B cell (primary cell): ENCODE measurements around the gene ADGRA1. TPM values are rescaled to one million over a fixed set of nuclear protein-coding genes. Genes with fewer than 3 reads are reported as not detected.

Experiments used
- ATAC-seq: fragments of 200-7000 bp; cut with Tn5 transposase; one replicate; pipeline ENCODE4 v1.10.0; 2021; ENCODE audit warnings: low read depth, mild to moderate bottlenecking, moderate number of reproducible peaks, moderate library complexity
- CTCF ChIA-PET: fragments of 350-600 bp; sonication (Branson Sonifier 250); formaldehyde crosslinking; loops from one replicate; lab custom pipeline; 2021; ENCODE audit warnings: antibody characterized with exemption, inconsistent platforms; lab: Charles Lee
- POLR2A ChIA-PET: fragments of 350-600 bp; sonication (Branson Sonifier 250); formaldehyde crosslinking; loops from one replicate; lab custom pipeline; 2021; ENCODE audit warnings: antibody characterized with exemption; lab: Charles Lee
- DNase-seq: peaks from one replicate; pipeline ENCODE4 v3.0.0; 2013
- H2AFZ ChIP-seq: 2 replicates; pipeline ENCODE4 v1.6.1; 2012; ENCODE audit warnings: mild to moderate bottlenecking, low read depth, low read length; ENCODE audit not compliant: insufficient read depth, poor library complexity, severe bottlenecking
- H3K27ac ChIP-seq, 2 donors: 1 replicate in 1 of 2; 2 replicates in 1 of 2; pipeline ENCODE4 v1.5.1; 2012 to 2013; ENCODE audit warnings: low read length in 2 of 2, mild to moderate bottlenecking in 2 of 2, moderate library complexity in 1 of 2
- H3K27me3 ChIP-seq, 4 experiments: fragments of 200-600 bp in 1 of 4; sonication (generic) in 1 of 4; replicated peaks in 1 of 4; 1 replicate in 2 of 4; 2 replicates in 2 of 4; pipeline versions ENCODE4 v1.6.1 to v1.7.0; 2013 to 2016; ENCODE audit warnings: low read length in 3 of 4, mild to moderate bottlenecking in 2 of 4, mixed read lengths in 1 of 4, moderate library complexity in 1 of 4; ENCODE audit not compliant: insufficient read depth in 4 of 4, control insufficient read depth in 3 of 4; ENCODE audit errors: control extremely low read depth in 1 of 4
- H3K36me3 ChIP-seq, 2 experiments: replicated peaks in 1 of 2; 1 replicate in 1 of 2; 2 replicates in 1 of 2; pipeline versions ENCODE4 v1.6.1 to v1.7.1; 2013; ENCODE audit warnings: low read length in 1 of 2; ENCODE audit not compliant: insufficient read depth in 2 of 2, control insufficient read depth in 1 of 2; ENCODE audit errors: control extremely low read depth in 1 of 2, extremely low read depth in 1 of 2
- H3K4me1 ChIP-seq, 2 donors: fragments of 200-600 bp in 1 of 2; sonication (generic) in 1 of 2; 1 replicate in 1 of 2; 2 replicates in 1 of 2; pipeline versions ENCODE4 v1.5.1 to v1.6.1; 2013 to 2017; ENCODE audit warnings: low read length in 2 of 2; ENCODE audit not compliant: control insufficient read depth in 2 of 2, insufficient read depth in 2 of 2
- H3K4me2 ChIP-seq: replicated peaks from 2 replicates; pipeline ENCODE3; 2012; ENCODE audit warnings: mild to moderate bottlenecking, low read depth, low read length; ENCODE audit not compliant: poor library complexity, severe bottlenecking
- H3K4me3 ChIP-seq, 5 experiments: fragments of 200-600 bp in 1 of 5; sonication (generic) in 1 of 5; 1 replicate in 3 of 5; 2 replicates in 2 of 5; pipeline versions ENCODE4 v1.5.1 to v1.7.0; 2011 to 2016; ENCODE audit warnings: low read length in 4 of 5, mild to moderate bottlenecking in 4 of 5, low read depth in 2 of 5, control low read depth in 1 of 5, moderate library complexity in 1 of 5; ENCODE audit not compliant: insufficient read depth in 1 of 5; ENCODE audit errors: control extremely low read depth in 1 of 5, extremely low read depth in 1 of 5
- H3K79me2 ChIP-seq: fragments of 200-600 bp; sonication (generic); one replicate; pipeline ENCODE4 v1.6.0; 2016; ENCODE audit warnings: low read length; ENCODE audit not compliant: control insufficient read depth, insufficient read depth
- H3K9ac ChIP-seq: fragments of 200-600 bp; sonication (generic); 2 replicates; pipeline ENCODE4 v1.6.1; 2017; ENCODE audit warnings: mild to moderate bottlenecking, low read length, moderate library complexity
- H3K9me3 ChIP-seq, 3 donors: one replicate each; pipeline versions ENCODE4 v1.6.1 to v1.7.1; 2013; ENCODE audit warnings: low read length in 2 of 3; ENCODE audit not compliant: control insufficient read depth in 2 of 3, insufficient read depth in 1 of 3; ENCODE audit errors: control extremely low read depth in 1 of 3
- H4K20me1 ChIP-seq: 2 replicates; pipeline ENCODE4 v1.6.0; 2012; ENCODE audit warnings: mild to moderate bottlenecking, low read length; ENCODE audit not compliant: insufficient read depth, control insufficient read depth, poor library complexity, severe bottlenecking
- H3K27ac Mint-ChIP-seq: one replicate; pipeline ENCODE4 v1.8.0; 2021; ENCODE audit warnings: mixed read lengths
- H3K27me3 Mint-ChIP-seq: one replicate; pipeline ENCODE4 v1.8.0; 2021; ENCODE audit warnings: mixed read lengths
- H3K4me1 Mint-ChIP-seq: one replicate; pipeline ENCODE4 v1.8.0; 2021; ENCODE audit warnings: mixed read lengths
- H3K4me3 Mint-ChIP-seq: one replicate; pipeline ENCODE4 v1.8.0; 2021; ENCODE audit warnings: mixed read lengths
- H3K9me3 Mint-ChIP-seq: one replicate; pipeline ENCODE4 v1.8.0; 2022; ENCODE audit warnings: mixed read lengths; ENCODE audit not compliant: insufficient read depth
- EZH2 ChIP-seq: IDR thresholded peaks from 2 replicates; pipeline ENCODE4 v1.6.1; 2012; ENCODE audit warnings: borderline replicate concordance, low read depth, mild to moderate bottlenecking, moderate library complexity, low read length; ENCODE audit not compliant: insufficient read depth, poor library complexity, severe bottlenecking
- WGBS: methylation state at CpG from one replicate; pipeline ENCODE4 v1.1.5; 2013; ENCODE audit warnings: missing lambda C conversion rate; ENCODE audit not compliant: insufficient coverage; 5-methylcytosine and 5-hydroxymethylcytosine counted together
- intact Hi-C: fragments of 100-400 bp; cut with micrococcal nuclease; formaldehyde crosslinking; loops from one replicate; pipeline ENCODE4 v1.10.0; 2022
- polyA plus RNA-seq: library from polyadenylated mRNA; depleted of rRNA; stranded (reverse); fragments of >200 nt; gene quantifications from 2 replicates; pipeline ENCODE4 v1.2.3, GENCODE V29; 2012
- total RNA-seq, 2 donors: library from RNA; stranded (reverse); fragments of 120-200 nt in 1 of 2; gene quantifications; 1 replicate in 1 of 2; 2 replicates in 1 of 2; pipeline versions ENCODE4 v1.2.3 to v1.2.4, GENCODE V29; 2013 to 2022
- TF ChIP-seq, protein P1 (sequence below): fragments of 200-600 bp; IDR thresholded peaks from one replicate; pipeline ENCODE4 v1.8.0; 2022; ENCODE audit warnings: antibody characterized with exemption, mild to moderate bottlenecking

The ADGRA1 gene
- total and polyA plus RNA-seq, 2 donors (not counting 1 experiment from before 2014, with no cell fraction given) = not detected

DNA sequence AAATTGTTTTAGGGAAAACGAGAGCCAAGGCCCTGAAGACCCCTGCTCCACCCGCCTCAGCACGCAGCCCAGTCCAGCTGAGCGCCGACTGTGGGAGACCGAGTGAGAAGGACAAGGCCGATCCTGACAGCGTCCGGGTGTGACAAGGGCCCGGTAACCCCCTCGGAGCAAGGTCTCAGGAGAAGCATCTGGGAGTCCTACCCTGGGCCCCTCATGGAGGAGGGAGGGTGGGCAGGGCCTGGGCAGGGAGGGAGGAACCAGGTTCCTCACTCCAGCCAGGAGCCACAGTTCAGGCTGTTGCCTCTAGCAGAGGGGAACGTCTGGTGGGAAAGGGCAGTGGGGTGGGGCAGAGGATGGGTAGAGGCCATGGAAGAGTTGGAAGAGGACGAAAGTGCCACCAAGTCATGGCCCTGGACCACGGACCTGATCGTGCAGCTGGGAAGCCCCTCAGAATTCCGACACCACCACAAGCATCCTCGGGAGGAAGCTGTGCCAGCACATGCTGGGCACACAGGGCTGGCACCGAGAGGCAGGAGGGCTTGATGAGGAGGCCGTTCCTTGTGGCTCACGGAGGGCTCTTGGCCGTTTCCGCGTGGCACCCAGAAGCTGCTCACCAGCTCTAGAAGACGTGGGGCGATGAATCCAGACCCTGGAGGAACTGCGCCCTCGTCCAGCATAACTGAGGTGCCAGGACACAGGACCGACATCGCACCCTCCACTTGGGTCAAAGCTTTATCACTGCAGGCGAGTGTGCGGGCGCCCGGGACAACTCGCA is 70.1 kb downstream of the ADGRA1 start:
- ChIA-PET POLR2A (no interaction called here), CTCF (interaction anchor here (0.9 kb wide), 1 partner anchor 14 kb away, joined by 3 read pairs; no protein-coding TSS in a partner anchor)
- Histone ChIP-seq H3K36me3 (no peaks in the 10 kb centered on the region), H3K9me3 (peaks cover 0 to 12% (median 0%) of the 10 kb centered on the region in 3 donors), H3K4me3 (no peak overlapping the region), H3K27ac (no peak overlapping the region), H3K9ac (no peak overlapping the region), H3K4me1 (peaks cover 13 to 16% of the 10 kb centered on the region in 2 donors), H4K20me1 (no peaks in the 10 kb centered on the region), H3K4me2 (no peak overlapping the region), H2AFZ (no peak overlapping the region), H3K79me2 (no peaks in the 10 kb centered on the region), H3K27me3 (peaks cover 0 to 31% (median 9%) of the 10 kb centered on the region in 4 experiments)
- H3K27me3 Mint-ChIP-seq = peaks cover 8% of the 10 kb centered on the region
- TF ChIP-seq EZH2 = no peak
- TF ChIP-seq, protein P1, sequence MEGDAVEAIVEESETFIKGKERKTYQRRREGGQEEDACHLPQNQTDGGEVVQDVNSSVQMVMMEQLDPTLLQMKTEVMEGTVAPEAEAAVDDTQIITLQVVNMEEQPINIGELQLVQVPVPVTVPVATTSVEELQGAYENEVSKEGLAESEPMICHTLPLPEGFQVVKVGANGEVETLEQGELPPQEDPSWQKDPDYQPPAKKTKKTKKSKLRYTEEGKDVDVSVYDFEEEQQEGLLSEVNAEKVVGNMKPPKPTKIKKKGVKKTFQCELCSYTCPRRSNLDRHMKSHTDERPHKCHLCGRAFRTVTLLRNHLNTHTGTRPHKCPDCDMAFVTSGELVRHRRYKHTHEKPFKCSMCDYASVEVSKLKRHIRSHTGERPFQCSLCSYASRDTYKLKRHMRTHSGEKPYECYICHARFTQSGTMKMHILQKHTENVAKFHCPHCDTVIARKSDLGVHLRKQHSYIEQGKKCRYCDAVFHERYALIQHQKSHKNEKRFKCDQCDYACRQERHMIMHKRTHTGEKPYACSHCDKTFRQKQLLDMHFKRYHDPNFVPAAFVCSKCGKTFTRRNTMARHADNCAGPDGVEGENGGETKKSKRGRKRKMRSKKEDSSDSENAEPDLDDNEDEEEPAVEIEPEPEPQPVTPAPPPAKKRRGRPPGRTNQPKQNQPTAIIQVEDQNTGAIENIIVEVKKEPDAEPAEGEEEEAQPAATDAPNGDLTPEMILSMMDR = no peak
- H3K9me3 Mint-ChIP-seq = no peaks in the 10 kb centered on the region
- peaks cover 2% of the 10 kb centered on the region for H3K4me1 Mint-ChIP-seq
- intact Hi-C loops = no loop called here
- 85% methylated on average over 31 of the region's 34 CpGs for WGBS
- ATAC-seq (no peak), DNase-seq (no peak)
- H3K4me3 Mint-ChIP-seq = no peak overlapping the region
- H3K27ac Mint-ChIP-seq = no peak overlapping the region

DNA sequence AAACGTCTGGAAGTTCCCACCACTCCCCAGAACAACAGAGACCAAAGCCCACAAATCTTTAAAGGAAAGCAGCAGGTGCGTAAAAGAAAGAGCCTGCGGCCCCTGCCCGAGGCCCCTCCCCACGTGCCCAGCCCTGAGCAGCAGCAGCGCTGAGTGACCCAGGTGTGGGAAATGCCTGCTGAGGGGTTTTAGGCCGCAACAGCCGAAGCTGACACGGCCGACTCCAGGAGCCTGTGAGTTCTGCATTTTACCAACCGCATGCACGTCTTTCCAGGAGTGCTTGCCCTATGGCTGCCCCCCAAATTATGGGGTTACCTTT is 70.7 kb downstream of the ADGRA1 start:
- no peak overlapping the region for H3K27ac ChIP-seq
- Mint-ChIP-seq H3K27me3 (peaks cover 10% of the 10 kb centered on the region), H3K9me3 (no peaks in the 10 kb centered on the region), H3K27ac (no peak overlapping the region), H3K4me3 (no peak overlapping the region), H3K4me1 (peaks cover 2% of the 10 kb centered on the region)
- DNase-seq (no peak), ATAC-seq (no peak)
- H3K36me3 ChIP-seq = no peaks in the 10 kb centered on the region
- H3K79me2 ChIP-seq = no peaks in the 10 kb centered on the region
- H3K9me3 ChIP-seq = peaks cover 0 to 12% (median 0%) of the 10 kb centered on the region in 3 donors
- H3K4me3 ChIP-seq = no peak overlapping the region
- no peak overlapping the region for H3K4me2 ChIP-seq
- H3K27me3 ChIP-seq = peaks cover 0 to 32% (median 9%) of the 10 kb centered on the region in 4 experiments
- intact Hi-C loops = no loop called here
- no peaks in the 10 kb centered on the region for H4K20me1 ChIP-seq
- 45% methylated on average over 9 of the region's 12 CpGs for WGBS
- no peak overlapping the region for H3K9ac ChIP-seq
- CTCF ChIA-PET = interaction anchor here (0.9 kb wide), 1 partner anchor 15 kb away, joined by 3 read pairs; no protein-coding TSS in a partner anchor
- peaks cover 13 to 16% of the 10 kb centered on the region in 2 donors for H3K4me1 ChIP-seq
- POLR2A ChIA-PET = no interaction called here
- H2AFZ ChIP-seq = no peak overlapping the region
- no peak for TF ChIP-seq EZH2
- TF ChIP-seq, protein P1 = no peak
